GM12891 (cell line): Measurements from ENCODE around the gene SIAH1.

Experiments
- PAX5 ChIP-seq: IDR thresholded peaks from 2 replicates; pipeline ENCODE4 v1.6.1; 2011; ENCODE audit warnings: low read length, moderate library complexity, mild to moderate bottlenecking; ENCODE audit not compliant: insufficient read depth, severe bottlenecking
- POLR2A ChIP-seq: IDR thresholded peaks from 2 replicates; pipeline ENCODE4 v1.6.1; 2011; ENCODE audit warnings: low read depth, low read length, control low read depth
- POLR2AphosphoS5 ChIP-seq: IDR thresholded peaks from 2 replicates; pipeline ENCODE4 v1.6.1; 2011; ENCODE audit warnings: low read depth, low read length, control low read depth
- SPI1 ChIP-seq: IDR thresholded peaks from 2 replicates; pipeline ENCODE4 v1.6.1; 2011; ENCODE audit warnings: low read depth, low read length, control low read depth
- TAF1 ChIP-seq: IDR thresholded peaks from 2 replicates; pipeline ENCODE4 v1.6.1; 2011; ENCODE audit warnings: low read depth, low read length, control low read depth

DNA sequence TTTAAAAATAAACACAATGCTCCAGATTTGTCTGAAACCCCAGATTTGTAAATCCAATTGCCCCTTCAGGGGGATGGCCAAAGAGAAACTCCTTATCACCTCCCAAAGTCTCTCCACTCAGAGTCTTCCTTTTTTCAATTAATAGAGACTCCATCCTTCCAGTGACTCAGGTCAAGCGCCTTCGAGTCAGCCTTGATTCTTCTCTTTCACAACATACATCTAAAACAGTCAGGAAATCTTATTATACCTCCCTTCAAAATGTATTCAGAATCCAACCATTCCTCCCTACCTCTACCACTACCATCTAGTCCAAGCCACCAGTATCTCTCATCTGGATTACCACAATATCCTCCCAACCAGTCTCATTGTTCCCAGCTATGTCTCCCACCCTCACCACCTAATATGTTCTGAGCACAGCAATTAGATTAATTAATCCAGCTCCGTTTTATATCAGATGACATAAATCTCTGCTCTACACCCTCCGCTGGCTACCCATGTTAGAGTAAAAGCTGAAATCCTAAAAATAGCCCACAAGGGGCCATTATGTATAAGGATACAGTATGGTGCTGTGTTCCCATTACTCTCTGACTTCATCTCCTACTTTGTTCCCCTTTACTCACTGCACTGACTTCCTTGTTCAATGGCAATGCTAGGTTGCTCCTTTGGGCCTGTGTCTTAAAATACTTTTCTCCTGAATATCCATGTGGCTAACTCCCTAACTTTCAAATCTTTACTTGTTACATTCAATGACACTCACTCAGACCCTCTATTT lies 11.8 kb downstream of the SIAH1 start:
- TF ChIP-seq POLR2A (no peak), SPI1 (no peak), POLR2AphosphoS5 (no peak), TAF1 (no peak), PAX5 (no peak)
